GM19438 (cell line): ENCODE data around the gene ARF3.
A peak's percentile ranks its signal among the peaks of the same experiment; 100 is the strongest.

Source experiments
- ATAC-seq: cut with Tn5 transposase; IDR thresholded peaks from one replicate; pipeline ENCODE4 v1.9.1; 2021; ENCODE audit warnings: low read depth; ENCODE audit not compliant: unreplicated experiment

The ARF3 gene

DNA sequence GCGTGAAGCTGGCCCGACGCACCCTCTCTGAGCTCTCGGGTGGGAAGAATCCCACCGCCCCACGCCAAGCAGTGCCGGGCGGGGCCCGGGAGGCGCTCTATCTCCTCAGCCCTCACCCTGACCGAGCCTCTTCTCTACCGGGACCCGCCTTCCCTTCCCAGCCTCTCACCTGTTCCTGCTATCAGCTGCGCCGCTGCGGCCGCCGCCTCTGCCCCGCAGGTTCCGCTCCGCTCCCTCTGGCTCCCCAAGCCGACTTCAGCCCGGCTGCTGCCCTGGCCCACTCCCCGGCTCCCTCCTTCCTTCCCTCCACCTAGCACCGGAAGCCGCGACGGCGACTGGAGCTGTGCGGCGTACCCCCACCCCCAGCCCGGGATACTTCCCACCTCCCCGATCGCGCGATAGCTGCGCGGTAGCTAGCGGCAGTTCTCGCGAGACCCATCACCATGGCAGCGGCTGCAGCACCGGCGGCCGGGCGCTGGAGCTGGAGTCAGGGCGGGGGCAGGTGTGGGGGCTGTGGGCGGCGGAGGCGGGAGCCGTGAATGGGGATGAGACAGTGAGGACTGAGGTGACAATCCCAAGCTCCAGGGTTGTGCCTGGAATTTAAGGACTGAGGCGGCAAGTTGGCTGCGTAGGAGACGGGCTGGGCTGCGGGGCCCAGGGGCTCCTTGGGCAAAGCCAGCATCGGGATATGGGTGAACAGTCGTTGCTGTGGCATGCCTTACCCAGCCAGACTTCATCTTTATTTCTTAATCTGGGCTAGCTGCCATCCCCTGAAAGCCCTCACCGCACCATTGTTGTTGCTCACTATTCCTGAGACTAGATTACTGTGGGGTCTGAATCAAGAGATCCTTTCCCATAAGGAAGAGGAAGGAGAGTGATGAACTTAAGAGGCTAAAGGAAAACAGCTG, at the start of gene ARF3:
Gene ARF3 (minus strand): TSS at position 347 of the 908 bp plus-strand sequence. CDS start 16,392 bp downstream, outside the sequence.
- peak; percentile 84 for ATAC-seq

DNA sequence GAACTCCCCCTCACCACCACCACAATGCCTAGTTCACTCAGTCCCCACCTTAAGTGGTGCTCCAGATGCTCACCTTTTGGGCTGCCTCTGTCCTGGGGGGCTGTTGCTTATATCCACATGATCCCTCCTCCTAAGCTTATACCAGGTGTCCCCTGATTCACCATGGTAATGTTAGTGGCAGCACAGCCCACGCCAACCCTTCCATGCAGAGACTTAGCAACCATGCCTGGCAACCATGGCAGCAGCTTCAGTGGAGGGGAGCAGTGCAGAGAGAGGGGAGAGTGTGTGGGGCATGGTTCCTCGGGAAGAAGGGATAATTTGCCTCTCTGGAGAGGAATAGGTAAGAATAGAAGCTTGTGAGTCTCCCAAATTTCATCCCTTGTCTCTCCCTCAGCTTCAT, 43.1 kb upstream of the ARF3 start:
- no peak for ATAC-seq

DNA sequence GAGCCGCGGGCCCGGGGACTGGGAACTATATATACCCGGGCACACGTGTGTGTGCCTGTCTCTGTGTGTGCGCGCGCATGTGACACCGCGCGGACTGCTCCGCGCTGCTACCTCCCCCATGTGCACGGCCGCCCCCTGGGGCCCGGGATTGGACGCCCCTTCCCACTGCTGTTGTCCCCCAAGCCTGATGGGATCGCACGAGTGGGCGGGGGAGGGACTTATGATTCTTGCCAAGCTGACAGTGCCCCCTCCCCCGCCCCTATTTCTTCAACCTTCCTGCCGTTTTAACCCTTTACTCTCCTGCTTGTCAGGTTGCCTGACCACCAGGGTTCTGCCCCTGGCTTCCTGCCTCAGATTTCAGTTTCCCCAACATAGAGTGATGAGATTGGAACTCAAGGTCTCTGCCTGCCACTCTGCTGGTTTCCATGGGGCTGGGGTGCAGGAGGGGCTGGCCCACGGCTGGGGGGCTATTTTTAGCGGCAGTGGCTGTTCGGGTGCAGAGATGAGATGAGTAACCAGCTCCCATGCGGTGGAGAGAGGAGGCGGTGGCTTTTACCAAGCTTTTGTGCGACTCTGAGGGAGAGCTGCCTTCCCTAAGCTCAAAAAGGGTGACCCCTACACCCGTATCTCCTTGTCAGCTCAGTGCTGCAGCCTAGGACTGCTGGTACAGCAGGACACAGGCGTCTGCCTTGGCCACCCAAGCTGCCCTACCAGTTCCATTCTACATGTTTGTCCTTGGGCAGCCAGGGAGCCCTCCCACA, 42.3 kb upstream of the ARF3 start, which contains the start of gene DDN:
Gene DDN (minus strand): TSS at position 5 of the 761 bp plus-strand sequence. CDS start 88 bp downstream, outside the sequence.
- ATAC-seq = no peak

DNA sequence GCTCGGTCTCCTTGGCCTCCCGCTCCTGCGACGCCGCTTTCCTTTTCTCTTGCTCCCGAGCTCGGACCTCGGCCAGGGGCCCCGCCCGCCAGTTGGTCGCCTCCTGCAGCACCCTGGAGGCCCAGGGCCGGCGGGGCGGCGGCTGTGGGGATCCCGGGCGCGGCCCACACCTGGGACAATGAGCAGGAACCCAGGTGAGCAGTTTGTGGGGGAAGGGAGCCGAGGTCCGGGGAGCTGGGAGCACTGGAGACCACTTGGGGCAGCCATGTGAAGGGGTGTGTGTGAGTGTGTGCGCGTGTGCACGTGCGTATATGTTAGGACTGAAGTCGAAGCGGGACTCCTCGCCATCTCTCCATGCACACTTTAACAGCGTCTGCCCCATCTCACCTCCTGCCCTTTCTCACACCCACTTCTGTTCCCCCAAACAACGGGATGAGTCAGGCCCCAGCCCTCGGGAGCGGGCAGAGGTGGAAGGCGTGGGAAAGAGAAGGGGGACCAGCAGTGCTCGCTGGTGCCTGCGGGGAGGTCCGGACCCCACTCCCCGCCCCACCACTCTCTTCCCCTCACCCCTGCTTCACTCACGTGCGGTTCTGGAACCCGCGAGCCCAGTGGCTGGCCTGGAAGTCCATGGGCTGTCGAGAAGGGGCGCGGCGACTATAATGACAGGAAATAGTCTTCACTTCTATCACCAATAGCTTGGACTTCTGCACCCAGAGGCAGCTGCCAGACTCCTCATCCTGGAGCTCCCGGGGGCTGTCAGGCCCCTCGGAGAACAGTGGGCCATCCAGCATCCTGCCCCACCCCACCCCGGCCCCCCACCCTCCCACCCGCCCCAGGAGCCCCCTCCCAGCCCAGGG, 41.4 kb upstream of the ARF3 start:
- ATAC-seq = peak; percentile 20

DNA sequence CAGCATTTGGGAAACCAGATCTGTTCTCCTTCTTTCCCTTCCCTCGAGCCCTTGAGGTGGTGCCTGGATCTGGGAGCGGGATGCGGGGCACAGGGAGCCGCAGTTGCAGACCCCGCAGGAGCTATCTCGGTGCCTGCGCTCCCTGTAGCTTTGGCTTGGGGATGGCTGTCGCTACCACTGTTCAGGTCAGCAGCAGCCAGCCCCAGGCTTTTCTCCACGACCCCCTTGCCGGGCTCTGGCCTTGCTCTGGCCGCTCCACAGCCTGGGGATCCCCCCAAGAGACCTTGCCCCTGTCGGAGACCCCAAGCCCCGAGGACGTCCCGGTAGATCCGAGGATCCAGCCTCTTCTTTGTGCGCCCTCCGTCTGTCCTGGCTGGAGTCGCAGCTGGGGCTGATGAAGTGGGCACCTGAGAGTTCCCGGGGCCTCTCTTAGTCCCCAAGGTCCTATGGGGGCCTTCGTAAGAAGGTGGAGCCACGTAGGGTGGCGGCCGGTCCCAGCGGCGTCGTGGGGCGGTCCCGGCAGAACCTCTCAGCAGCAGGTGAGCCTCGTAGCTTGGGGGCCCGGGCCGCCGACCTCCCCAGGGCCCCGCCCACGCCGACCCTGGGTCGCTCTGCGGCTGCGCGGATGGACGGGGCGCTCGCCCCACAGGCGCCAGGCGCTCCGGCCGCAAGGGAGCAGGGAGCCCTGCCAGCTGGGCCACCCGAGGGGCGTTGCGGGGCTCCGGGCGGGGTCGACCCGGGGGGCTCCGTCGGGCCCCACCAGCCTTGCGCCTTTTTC, 40.6 kb upstream of the ARF3 start:
- peak; percentile 41 for ATAC-seq

DNA sequence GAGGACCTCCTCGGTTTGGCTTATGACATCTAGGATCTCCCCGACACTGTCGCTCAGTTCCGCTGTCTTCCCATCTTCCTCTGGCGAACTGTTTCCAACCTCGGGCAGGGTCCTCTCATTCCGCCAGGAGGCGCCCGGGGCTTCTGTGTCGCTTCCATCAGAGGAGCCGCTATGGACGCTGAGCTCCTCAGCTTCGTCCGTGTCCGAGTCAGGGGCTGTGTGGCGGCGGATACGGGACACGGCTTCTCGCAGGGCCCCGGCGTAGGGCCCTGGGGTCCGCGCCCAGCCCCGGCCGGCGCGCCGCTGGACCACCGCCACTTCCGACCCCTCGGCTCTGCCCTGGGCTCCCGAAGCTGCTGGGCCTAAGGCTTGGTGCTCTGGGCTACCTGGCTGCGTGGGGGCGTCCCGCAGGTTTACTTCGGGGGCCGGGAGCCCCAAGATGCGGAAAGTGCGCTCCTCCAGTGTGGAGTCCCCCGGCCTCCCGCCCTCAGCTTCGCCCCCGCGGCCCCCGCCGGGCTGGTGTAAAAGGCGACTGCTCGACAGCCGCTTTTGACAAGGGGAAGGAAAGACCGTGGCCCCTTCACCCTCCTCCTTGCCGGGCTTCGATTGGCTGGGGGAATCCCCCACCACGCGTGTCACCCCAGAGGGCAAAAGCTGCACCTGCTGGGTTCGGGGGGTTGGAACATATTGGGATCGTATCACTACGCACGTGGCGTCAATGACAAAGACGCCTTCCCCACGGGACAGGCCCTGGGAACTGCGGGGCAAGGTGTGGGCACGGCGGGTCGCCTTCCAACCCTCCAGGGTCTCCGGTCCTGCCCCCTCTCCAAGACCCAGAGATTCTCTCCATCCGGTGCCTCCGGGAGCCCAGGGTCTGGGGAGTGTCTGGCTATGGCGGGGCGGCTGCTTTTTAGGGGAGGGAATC, 39.8 kb upstream of the ARF3 start:
- no peak for ATAC-seq

DNA sequence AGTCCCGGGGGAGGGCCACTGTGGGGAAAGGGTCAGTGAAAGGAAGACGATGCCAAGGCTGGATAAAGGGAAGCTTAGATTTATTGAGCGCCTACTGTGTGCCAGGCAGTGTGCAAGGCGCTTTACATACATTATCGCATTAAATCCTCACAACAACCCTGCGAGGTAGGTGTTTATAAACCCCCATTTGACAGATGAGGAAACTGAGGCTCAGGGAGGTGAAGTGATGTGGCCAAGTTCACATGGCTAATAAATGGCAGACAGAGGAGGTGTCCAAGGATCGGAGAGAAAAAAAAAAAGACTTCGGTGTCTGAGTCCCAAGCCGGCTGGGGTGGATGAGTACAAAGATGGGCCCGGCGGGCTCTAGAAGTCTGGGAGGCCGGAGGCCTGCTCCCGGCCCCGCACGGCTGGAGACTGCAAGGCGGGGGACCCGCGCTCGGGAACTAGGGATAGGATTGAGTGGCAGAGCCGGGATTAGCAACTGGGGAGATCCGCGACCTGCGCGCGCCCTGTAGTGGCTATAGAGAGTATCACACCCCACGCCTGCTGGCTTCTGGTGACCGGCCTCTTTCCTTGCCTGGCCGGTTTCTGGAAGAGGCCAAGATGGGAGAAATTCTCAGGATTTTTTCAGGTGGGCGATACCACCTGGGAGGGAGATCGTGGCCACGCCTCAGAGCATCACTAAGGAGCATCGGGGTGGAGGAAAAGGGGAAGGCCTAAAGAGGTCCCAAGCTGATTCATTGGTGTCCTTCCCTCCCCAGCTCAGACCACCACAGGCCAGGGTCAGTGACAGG, 38.0 kb upstream of the ARF3 start:
- no peak for ATAC-seq

DNA sequence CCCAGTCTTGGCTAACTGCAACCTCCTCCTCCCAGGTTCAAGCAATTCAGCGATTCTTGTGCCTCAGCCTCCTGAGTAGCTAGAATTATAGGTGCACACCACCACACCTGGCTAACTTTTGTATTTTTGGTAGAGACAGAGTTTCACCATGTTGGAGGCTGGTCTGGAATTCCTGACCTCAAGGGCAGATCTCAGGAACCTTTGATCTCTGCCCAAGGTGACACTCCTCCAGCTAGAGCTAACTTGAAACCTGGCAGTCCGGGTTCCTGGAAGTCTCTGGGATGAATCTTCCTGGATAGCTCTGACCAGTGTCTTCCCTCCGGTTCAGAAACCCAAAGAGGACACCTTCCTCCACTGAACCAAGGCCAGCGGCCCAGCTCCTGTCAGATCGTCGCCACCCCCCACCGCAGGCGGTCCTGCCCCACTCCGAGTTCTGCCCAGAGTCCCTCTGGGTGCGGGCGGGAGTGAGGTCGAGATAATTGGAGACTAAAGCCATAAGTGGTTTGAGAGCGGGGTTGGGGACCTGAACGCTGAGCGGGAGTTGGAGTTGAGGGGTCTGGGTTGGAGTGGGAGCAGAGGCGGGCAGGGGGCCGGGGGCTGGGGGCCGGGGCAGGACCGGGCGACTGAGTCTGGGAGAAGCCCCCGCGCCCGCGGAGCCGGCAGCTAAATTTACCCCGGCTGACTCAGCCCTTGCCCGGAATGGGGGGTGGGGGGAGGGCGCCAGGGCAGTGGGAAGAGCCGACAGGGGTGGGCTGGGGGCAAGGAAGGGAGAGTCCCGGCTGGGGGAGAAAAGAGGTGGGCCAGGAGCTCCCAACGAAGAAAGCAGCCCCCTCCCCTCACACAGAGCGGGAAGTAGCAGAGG, 37.2 kb upstream of the ARF3 start:
- no peak for ATAC-seq

DNA sequence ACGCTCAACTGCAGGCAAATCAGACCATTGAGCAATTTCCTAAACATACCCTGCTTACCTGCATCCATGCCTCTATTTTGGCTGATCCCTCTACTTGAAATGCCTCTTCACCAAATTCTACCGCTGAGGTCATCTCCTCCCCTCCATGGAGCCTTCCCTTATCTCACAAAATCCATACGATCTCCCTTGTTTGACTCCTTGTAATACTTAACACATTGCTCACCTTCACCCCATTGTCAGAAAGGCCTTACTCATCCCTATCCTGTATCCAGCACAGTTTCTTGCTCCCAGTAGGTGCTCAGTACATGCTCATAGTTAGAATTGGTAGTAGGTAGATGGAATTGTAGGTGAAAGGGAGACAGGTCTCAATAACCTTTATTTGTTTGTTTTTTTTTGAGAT, 36.5 kb upstream of the ARF3 start:
- no peak for ATAC-seq

DNA sequence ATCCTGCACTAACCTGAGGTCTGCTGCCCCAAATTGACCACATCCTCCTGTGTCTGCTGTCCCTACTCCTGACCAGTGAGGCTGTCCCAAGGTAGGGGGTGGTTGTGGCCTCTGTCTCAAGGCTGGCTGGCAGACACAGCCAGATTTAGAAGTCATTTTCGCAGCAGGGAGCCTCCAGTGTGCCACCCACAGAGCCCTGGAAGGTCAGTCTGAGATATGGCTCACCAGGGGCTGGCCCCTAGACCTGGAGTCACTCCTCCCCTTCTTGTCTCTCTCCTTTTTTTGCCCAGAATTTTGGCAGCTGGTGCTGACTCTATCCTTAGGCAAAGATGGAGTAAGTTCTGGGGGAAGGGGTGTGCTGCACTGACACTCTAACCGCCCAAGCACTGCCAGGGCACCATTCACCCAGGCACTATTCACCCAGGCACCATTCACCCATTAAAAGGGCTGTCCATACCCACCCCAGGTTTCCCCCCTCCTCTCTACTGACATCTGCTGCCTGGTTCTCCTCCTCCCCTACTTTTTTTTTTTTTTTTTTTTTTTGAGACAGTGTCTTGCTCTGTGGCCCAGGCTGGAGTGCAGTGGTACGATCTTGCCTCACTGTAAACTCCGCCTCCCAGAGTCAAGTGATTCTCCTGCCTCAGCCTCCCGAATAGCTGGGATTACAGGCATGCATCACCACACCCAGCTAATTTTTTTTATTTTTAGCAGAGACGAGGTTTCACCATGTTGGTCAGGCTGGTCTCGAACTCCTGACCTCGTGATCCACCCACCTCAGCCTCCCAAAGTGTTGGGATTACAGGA, 34.2 kb upstream of the ARF3 start:
- no peak for ATAC-seq

DNA sequence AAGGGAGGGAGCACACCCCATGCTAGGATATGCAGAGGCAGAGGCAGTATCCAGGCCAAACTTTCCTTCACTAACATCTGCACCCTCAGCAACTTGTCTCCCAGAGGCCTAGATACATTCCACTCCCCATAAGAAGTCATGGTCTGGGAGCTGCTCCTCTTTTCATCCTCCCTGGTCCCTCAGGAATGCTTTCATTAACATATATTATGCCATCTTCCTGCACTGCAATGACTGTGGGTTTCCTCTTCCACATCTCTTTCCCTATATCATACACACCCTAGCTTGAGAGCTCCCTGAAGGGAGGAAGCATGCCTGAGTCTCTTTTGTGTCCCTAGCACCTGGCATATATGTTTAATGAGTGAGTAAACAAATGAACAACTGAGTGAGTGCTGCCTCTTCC, 33.3 kb upstream of the ARF3 start:
- ATAC-seq = no peak

DNA sequence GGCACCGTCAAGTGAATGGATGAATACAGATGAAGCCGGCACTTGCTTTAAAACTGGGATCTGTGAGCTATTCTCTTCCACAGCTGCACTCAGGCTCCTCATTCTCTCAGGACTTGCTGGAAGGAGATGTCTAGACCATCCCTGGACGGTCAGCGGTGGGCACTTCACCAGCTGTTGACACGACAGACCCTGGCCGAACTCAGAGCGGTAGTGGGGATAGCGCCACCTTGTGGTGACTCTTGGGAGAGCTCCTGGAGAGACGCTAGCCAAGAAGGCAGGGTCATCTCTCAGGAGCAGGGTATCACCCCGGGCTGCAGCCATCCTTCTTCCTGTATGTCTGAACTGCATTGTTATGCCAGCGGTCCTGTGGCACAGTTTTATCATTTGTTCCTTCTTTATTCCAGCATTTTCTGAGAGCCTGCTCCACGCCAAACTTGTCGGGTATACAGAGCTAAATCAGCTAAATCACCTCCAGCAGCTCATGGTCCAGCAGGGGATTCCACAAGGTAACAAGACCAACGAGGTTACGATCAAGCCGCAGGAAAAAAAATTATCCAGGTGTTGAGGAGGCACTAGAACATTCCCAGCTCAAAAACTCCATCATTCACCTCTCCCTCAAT, 30.9 kb upstream of the ARF3 start:
- no peak for ATAC-seq

DNA sequence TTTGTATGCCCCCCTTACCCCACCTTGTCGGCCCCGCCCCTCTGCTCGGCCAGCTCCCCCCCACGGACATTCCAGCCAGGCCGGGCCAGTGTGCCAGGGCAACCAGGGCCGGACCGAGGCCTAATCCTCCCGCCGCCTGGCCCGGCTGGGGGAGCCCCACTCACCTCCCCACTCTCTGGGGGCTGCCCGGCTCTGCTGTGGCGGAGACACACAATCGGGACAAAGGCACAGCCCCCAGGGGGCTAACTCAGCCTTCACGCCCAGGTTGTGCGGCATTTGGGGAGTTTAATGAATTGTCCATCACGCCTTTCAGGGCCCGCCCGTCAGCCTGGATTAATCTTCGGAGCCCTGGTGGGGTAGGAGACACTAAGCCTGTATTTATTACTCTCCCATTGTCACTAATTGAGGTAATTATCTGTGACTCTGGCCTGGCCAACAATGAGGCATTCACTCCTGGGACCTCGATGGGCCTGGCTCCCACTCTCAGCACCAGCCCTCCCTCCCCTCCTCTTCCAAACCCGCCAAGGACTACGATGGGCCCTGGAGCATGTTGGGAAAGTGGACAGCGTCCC, 29.5 kb upstream of the ARF3 start:
- no peak for ATAC-seq

DNA sequence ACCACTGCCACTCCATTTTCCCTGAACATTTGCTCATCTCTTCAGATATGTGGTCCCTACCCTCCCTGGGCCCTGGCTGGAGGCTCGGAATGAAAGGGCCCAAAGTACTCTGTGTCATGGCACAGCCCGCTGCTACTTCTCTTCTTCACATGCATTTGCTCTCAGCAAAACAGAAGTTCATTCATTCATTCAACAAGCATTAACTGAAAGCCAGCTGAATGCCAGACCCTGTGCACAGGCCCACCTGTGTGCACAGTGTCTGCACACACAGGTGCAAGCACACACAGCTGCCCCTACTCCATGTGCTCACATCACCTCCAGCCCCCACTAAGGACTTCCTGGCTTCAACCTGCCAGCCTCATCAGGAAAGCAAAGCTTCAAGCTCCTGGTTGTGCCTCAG, 28.6 kb upstream of the ARF3 start:
- ATAC-seq = no peak

DNA sequence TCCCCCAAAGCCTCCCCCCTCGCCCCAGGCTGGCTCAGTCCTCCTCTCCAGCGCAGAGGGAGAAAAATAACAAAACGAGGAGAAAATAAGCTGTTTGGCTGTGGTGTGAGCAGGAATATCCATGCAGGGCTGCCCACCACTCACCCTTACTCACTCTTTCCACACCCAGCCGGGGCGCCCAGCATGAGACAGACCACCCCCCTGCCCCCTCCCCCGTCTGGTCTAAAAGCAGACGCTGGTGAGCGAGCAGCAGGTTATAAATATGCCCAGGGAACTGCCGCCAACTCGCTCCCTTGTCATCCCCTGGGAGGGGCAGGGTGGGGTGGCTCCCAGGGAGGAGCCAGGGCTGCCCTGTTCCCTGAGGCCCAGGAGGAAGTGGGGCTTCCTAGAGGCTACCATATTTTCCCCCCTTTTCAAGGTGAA, 28.2 kb upstream of the ARF3 start:
- no peak for ATAC-seq
